Measurements from ENCODE around the gene NEURL2. TPM values are rescaled to one million over a fixed set of nuclear protein-coding genes. Genes with fewer than 3 reads are reported as not detected.
A peak's percentile ranks its signal among the peaks of the same experiment; 100 is the strongest.

Gene NEURL2
- total RNA-seq, 3 donors from 2014 or later: 7.5 to 9.7 (median 8.8) TPM

DNA sequence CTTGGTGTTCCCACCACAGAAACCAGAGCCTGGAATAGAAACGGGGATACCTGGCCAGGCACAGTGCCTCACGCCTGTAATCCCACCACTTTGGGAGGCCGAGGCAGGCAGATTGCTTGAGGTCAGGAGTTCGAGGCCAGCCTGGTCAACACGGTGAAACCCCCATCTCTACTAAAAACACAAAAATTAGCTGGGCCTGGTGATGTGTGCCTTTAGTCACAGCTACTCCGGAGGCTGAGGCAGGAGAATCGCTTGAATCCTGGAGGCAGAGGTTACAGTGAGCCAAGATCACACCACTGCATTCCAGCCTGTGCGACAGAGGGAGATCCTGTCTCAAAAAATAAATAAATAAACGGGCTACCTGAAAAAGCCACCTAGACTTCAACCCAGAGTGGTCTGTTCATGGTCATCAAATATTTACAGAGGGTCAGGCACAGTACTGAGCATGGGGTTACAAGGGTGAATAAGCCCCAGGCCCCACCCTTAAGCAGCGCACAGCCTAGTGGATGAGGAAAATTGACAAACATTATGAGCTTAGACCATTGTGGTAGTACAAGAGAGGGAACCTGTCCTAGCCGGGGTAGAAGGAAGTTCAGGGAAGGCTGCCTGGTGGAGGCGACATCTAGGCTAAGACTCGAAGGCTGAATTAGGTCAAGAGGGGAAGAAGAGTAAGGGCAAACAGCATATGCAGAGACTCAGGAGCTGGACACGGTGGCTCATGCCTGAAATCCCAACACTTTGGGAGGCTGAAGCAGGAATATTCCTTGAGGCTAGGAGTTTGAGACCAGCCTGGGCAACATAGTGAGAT is 36.3 kb upstream of the NEURL2 start:
- no peak for DNase-seq (ENCODE audit: low spot score in 2 of 2)
- TF ChIP-seq POLR2AphosphoS5 (IDR thresholded peaks at IDR 0.05) (no peak), POLR2A (IDR thresholded peaks at IDR 0.05) (no peak)
- TF ChIP-seq, protein P1, sequence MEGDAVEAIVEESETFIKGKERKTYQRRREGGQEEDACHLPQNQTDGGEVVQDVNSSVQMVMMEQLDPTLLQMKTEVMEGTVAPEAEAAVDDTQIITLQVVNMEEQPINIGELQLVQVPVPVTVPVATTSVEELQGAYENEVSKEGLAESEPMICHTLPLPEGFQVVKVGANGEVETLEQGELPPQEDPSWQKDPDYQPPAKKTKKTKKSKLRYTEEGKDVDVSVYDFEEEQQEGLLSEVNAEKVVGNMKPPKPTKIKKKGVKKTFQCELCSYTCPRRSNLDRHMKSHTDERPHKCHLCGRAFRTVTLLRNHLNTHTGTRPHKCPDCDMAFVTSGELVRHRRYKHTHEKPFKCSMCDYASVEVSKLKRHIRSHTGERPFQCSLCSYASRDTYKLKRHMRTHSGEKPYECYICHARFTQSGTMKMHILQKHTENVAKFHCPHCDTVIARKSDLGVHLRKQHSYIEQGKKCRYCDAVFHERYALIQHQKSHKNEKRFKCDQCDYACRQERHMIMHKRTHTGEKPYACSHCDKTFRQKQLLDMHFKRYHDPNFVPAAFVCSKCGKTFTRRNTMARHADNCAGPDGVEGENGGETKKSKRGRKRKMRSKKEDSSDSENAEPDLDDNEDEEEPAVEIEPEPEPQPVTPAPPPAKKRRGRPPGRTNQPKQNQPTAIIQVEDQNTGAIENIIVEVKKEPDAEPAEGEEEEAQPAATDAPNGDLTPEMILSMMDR (IDR thresholded peaks at IDR 0.05): no peak
- H3K9me3 ChIP-seq: no peaks in the 10 kb centered on the region
- H3K27me3 ChIP-seq: no peaks in the 10 kb centered on the region
- intact Hi-C loops (cut with DNase I; ENCODE audit: low total_unique reads): no loop called here
- no peak overlapping the region for H3K4me3 ChIP-seq
- no peak overlapping the region for H3K27ac ChIP-seq
- no peaks in the 10 kb centered on the region for H3K36me3 ChIP-seq
- H3K4me1 ChIP-seq: peaks cover 0 to 3% of the 10 kb centered on the region in 2 donors

DNA sequence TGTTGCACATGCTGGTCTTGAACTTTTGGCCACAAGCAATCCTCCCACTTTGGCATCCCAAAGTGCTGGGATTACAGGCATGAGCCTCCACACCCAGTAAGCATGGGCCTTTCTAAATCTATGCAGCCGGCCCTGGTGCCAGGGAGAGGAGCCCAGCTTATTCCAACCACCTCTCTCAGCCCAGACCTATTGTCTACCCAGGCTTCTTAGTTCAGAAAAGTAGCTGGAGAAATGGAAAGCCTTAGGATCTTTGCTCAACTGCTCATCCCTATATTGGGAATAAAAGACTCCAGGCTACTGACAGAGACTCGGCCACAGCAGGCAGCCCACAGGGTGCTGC is 35.7 kb upstream of the NEURL2 start:
- intact Hi-C loops (cut with DNase I; ENCODE audit: low total_unique reads): no loop called here

DNA sequence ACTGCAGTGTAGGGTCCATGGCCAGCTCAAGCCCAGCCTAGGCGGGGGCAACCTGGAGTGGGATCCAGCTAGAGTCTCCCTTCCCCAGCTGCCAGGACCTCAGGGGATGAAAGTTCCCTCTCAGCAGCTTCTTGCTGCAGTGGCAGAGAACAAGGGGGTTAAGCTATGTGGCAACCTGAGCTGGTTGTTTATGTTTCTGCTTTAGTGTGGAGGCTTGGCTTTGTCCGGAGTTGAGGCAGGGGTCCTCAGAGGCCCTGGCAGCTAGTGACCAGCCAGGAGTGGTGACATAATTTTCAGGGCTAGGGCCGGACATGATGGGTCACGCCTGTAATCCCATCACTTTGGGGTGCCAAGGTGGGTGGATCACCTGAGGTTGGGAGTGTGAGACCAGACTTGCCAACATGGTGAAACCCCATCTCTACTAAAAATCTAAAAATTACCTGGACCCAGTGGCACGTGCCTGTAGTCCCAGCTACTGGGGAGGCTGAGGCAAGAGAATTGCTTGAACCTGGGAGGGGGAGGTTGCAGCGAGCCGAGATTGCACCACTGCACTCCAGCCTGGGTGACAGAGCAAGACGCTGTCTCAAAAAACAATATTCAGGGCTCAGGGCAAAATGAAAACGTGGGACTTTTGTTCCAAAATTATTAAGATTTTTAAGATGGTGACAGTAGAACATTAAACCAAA is 35.0 kb upstream of the NEURL2 start:
- peak overlapping the region; percentile 7 to 86 for H3K27ac ChIP-seq
- TF ChIP-seq POLR2A (IDR thresholded peaks at IDR 0.05): no peak
- TF ChIP-seq POLR2AphosphoS5 (IDR thresholded peaks at IDR 0.05): no peak
- TF ChIP-seq, protein P1 (IDR thresholded peaks at IDR 0.05): no peak
- no peaks in the 10 kb centered on the region for H3K36me3 ChIP-seq
- intact Hi-C loops (cut with DNase I; ENCODE audit: low total_unique reads): no loop called here
- H3K9me3 ChIP-seq: no peaks in the 10 kb centered on the region
- no peaks in the 10 kb centered on the region for H3K27me3 ChIP-seq
- no peak overlapping the region for H3K4me3 ChIP-seq
- peaks cover 0 to 3% of the 10 kb centered on the region in 2 donors for H3K4me1 ChIP-seq
- DNase-seq (ENCODE audit: low spot score in 2 of 2): no peak

More for the DNA sequence above, 35.7 kb upstream of the NEURL2 start:
- Histone ChIP-seq H3K27me3 (no peaks in the 10 kb centered on the region), H3K4me3 (no peak overlapping the region), H3K4me1 (peaks cover 0 to 3% of the 10 kb centered on the region in 2 donors), H3K36me3 (no peaks in the 10 kb centered on the region), H3K9me3 (no peaks in the 10 kb centered on the region), H3K27ac (no peak overlapping the region)
- DNase-seq (ENCODE audit: low spot score in 2 of 2): no peak
- TF ChIP-seq, protein P1 (IDR thresholded peaks at IDR 0.05): no peak
- TF ChIP-seq POLR2AphosphoS5 (IDR thresholded peaks at IDR 0.05) (no peak), POLR2A (IDR thresholded peaks at IDR 0.05) (no peak)

DNA sequence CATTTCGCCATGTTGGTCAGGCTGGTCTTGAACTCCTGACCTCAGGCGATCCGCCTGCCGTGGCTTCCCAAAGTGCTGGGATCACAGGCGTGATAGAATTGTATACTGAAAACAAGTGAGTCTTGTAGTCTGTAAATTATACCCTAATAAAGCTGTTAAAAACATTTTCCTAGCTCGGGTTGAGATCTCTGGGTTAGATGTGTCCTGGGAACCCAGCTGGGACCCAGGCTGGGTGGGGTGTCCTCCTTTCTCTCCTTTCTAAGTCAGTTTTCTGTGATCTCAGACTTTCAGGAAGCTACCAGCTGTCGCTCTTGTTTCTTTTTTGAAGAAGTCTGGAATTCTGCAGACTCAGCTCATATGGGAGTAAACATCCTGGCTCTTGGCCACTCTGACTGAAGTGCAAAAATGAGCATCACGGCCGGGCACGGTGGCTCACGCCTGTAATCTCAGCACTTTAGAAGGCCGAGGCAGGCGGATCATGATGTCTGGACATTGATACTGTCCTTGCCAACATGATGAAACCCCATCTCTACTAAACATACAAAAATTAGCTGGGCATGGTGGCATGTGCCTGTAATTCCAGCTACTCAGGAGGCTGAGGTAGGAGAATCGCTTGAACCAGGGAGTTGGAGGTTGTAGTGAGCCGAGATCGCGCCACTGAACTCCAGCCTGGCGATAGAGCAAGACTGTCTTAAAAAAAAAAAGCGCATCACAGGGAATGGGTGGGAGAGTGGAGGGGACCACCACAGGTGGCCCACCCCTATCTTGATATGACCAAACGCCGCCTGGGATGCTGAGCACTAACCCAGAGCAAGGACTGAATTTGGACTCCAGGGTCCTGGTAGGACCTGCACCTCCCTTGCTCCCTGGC is 33.6 kb upstream of the NEURL2 start:
- Histone ChIP-seq H3K27me3 (no peaks in the 10 kb centered on the region), H3K4me1 (peaks cover 0 to 7% of the 10 kb centered on the region in 2 donors), H3K9me3 (no peaks in the 10 kb centered on the region), H3K27ac (peak overlapping the region; percentile 54 to 86), H3K4me3 (peak overlapping the region in 2 of 3 donors; percentile 16 to 39), H3K36me3 (no peaks in the 10 kb centered on the region)
- DNase-seq (ENCODE audit: low spot score in 2 of 2): no peak
- TF ChIP-seq POLR2A (IDR thresholded peaks at IDR 0.05) (no peak), POLR2AphosphoS5 (IDR thresholded peaks at IDR 0.05) (no peak)
- TF ChIP-seq, protein P1 (IDR thresholded peaks at IDR 0.05): no peak
- intact Hi-C loops (cut with DNase I; ENCODE audit: low total_unique reads): no loop called here
